ENCODE results near the gene MCM3.

DNA sequence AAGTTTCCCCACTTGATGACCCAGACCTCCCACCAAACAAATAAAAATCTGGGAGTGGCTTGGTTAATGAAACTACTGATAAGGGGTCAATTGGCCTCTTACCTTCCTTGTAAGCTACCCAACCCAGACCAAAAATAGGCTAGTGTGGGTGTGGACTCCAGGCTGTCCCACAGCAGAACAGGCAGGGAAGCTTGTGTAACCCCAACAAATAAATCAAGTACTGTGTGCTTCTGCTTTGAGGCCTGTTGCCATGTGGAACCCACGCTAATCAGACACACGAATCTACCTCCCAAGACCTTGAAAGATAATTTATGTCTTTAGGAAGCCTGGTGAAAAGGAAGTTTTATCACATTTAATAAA is 43.7 kb upstream of the MCM3 start:
- TF ChIP-seq, protein P1, sequence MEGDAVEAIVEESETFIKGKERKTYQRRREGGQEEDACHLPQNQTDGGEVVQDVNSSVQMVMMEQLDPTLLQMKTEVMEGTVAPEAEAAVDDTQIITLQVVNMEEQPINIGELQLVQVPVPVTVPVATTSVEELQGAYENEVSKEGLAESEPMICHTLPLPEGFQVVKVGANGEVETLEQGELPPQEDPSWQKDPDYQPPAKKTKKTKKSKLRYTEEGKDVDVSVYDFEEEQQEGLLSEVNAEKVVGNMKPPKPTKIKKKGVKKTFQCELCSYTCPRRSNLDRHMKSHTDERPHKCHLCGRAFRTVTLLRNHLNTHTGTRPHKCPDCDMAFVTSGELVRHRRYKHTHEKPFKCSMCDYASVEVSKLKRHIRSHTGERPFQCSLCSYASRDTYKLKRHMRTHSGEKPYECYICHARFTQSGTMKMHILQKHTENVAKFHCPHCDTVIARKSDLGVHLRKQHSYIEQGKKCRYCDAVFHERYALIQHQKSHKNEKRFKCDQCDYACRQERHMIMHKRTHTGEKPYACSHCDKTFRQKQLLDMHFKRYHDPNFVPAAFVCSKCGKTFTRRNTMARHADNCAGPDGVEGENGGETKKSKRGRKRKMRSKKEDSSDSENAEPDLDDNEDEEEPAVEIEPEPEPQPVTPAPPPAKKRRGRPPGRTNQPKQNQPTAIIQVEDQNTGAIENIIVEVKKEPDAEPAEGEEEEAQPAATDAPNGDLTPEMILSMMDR (conservative IDR thresholded peaks at IDR 0.05 in 1 of 2, IDR thresholded peaks at IDR 0.05 in 1 of 2; ENCODE audit: low read depth in 1 of 2, low read length in 2 of 2): no peak
- no peak for TF ChIP-seq EZH2 (IDR thresholded peaks at IDR 0.05; ENCODE audit: low read length, missing control alignments)
